Adrenal gland (tissue), 5 donors: ENCODE data around the gene NLK.

ENCODE experiments used
- POLR2A ChIP-seq, 2 donors: fragments of 450-650 bp; IDR thresholded peaks; one replicate each; pipeline ENCODE4 v1.6.1; 2017; ENCODE audit warnings: antibody characterized with exemption in 2 of 2, mild to moderate bottlenecking in 2 of 2, moderate library complexity in 1 of 2
- TF ChIP-seq, protein P1 (sequence below), 6 experiments: fragments of 450-650 bp in 4 of 6; fragments of 200-600 bp in 2 of 6; sonication (generic) in 1 of 6; IDR thresholded peaks; 1 replicate in 5 of 6; 2 replicates in 1 of 6; pipeline versions ENCODE4 v1.5.1 to v1.8.0; 2016 to 2021; ENCODE audit warnings: antibody characterized with exemption in 6 of 6, mild to moderate bottlenecking in 2 of 6, moderate library complexity in 1 of 6
- donor health status: DM: no; HTN: no; CAD: no.

DNA sequence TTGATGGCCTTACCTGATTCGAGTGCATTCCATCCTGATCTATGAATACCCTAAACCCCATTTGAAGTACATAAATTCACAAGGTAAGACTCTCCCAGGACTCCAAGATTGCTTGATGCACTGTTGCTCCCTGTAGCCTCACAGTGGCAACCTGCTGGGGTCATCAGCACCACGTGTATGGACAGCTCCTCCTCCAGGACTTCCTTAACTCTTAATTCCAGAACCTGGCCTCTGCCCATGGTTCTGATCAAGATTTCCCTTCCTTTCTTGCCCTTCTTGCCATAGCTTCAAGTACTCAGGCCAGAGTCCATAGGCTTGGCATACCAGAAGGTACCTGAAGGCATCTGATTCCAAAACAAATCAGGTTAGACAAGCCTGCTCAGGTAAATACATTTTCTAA, 34.0 kb upstream of the NLK start:
- TF ChIP-seq, protein P1, sequence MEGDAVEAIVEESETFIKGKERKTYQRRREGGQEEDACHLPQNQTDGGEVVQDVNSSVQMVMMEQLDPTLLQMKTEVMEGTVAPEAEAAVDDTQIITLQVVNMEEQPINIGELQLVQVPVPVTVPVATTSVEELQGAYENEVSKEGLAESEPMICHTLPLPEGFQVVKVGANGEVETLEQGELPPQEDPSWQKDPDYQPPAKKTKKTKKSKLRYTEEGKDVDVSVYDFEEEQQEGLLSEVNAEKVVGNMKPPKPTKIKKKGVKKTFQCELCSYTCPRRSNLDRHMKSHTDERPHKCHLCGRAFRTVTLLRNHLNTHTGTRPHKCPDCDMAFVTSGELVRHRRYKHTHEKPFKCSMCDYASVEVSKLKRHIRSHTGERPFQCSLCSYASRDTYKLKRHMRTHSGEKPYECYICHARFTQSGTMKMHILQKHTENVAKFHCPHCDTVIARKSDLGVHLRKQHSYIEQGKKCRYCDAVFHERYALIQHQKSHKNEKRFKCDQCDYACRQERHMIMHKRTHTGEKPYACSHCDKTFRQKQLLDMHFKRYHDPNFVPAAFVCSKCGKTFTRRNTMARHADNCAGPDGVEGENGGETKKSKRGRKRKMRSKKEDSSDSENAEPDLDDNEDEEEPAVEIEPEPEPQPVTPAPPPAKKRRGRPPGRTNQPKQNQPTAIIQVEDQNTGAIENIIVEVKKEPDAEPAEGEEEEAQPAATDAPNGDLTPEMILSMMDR (IDR thresholded peaks at IDR 0.05) = no peak
- TF ChIP-seq POLR2A (IDR thresholded peaks at IDR 0.05) = no peak
